GM18873 (cell line): ENCODE measurements around the gene LMCD1.
"Not testable (repeated sequence)": the region's sequence is repeated elsewhere in the genome, so short reads cannot be mapped to it uniquely, and the experiment has no call there.

Experiments used
- ATAC-seq: cut with Tn5 transposase; IDR thresholded peaks from one replicate; pipeline ENCODE4 v1.9.1; 2021; ENCODE audit warnings: mild to moderate bottlenecking, moderate library complexity, moderate number of reproducible peaks; ENCODE audit not compliant: unreplicated experiment, low FRiP score

The LMCD1 gene

DNA sequence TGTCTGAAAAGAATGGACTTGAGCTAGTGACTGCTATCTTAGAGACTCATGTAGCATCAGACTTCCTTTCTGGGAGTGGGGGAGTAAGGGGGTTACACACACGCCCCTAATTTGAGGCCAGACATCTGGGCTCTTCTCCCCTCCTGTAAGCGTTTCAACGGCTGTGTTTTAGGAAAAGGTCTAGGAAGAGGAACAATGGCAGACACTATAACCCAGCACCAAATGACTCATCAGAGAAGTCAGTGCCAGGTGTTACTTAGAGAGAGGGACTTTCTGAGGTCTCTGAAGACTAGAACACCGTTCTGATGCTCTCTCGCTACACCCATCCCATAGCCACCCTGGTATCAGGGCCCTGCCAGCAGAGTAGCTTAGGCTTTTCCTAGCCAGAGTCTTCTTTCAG lies 77.5 kb downstream of the LMCD1 start:
- peak; percentile 100 for ATAC-seq

- no peak for ATAC-seq
These were observed 78.3 kb downstream of the LMCD1 start for GRCh38 chr3:8579943-8580342.

DNA sequence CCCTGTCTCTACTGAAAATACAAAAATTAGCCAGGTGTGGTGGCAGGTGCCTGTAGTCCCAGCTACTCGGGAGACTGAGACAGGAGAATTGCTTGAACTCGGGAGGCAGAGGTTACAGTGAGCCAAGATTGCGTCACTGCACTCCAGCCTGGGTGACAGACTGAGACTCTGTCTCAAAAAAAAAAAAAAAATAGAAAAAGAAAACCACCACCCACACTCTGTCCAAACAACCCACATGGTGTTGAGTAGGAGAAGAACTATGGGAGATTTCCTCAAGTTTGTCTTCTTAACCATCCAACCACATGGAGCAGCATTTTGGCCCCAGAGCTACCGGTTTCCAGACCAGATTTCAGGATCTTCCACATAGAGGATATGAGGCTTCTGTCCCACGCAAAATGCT lies 78.8 kb downstream of the LMCD1 start:
- ATAC-seq, result not testable (repeated sequence)

DNA sequence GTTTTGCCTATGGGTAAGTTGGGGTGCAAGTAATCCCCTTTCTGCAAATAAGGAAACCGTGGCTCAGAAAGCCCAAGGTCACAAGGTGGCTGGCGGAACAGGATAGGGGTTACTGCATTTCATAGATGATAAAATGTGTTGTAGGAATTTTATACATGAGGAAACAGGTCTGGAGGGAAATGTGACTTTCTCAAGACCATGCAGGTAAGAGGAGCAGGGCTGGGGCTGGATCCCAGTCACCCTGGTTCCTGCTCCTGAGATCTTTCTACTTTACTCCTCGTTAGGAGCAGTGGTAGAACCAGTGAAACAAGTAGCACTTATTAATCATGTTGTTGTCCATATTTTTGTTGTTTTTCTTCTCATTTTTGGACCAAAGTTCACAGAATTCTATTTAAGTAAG lies 79.8 kb downstream of the LMCD1 start:
- no peak for ATAC-seq

- ATAC-seq, result no peak
These were observed 80.3 kb downstream of the LMCD1 start for GRCh38 chr3:8581806-8582445.

DNA sequence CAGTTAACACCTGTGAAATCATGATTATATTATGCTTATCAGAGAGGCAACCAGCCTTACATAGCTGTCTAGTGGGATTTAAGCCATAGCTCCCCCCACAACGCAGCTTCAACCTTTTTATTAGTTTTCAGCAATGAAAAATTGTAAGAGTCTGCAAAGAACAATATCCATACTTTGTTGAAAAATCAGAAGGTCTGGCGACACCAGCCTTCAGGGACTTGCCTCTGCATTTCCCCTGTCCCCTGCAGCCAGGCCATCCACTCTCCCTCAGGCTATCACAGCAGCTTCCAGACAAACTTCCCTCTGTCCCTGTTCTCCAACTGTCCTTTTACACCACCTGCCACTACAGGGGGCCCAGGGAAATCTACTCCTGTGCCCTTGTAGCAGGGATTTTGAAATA lies 83.0 kb downstream of the LMCD1 start:
- ATAC-seq, result no peak

GRCh38 chr3:8589880-8590556 lies 88.4 kb downstream of the LMCD1 start:
- ATAC-seq, result no peak

- no peak for ATAC-seq
These were observed 91.6 kb downstream of the LMCD1 start for GRCh38 chr3:8593021-8593827.

DNA sequence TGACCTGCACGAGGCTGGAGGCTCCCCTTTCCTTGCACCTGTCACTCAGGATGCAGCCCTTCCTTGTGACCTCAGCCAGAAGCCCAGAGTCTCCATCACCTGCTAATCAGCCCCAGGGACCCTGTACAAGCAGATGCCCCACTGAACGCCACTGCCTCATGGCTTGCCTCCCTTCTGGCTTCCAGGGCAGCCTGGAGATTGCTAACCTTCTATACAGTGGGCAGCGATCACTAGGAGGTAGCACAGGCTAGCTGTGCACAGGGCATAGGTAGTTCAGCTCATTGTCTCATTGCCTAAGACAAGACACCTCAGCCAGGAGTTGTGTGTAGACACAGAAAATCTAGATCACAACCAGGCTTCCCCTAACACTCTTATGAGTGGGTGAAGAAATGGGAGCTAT lies 93.6 kb downstream of the LMCD1 start:
- no peak for ATAC-seq

DNA sequence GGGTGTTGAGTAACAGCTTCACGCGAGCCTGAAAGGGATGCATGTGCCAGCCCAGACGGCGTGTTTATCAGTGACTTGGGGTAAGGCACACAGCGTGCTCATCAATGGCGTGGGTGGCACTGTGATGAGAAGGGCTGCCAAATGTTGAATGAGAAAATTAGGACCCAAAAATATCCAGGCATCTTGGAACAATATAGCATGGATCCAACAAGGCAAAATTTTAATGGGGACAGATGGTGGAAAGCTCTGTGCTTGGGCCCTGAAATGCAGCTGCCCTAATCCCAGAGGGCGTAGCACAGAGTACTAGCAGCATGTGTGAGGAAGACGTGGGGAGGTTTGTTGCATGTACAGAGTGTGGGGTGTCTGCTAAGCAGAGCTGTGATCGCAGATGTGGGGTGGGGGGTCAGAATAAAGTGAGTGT lies 94.1 kb downstream of the LMCD1 start:
- no peak for ATAC-seq

DNA sequence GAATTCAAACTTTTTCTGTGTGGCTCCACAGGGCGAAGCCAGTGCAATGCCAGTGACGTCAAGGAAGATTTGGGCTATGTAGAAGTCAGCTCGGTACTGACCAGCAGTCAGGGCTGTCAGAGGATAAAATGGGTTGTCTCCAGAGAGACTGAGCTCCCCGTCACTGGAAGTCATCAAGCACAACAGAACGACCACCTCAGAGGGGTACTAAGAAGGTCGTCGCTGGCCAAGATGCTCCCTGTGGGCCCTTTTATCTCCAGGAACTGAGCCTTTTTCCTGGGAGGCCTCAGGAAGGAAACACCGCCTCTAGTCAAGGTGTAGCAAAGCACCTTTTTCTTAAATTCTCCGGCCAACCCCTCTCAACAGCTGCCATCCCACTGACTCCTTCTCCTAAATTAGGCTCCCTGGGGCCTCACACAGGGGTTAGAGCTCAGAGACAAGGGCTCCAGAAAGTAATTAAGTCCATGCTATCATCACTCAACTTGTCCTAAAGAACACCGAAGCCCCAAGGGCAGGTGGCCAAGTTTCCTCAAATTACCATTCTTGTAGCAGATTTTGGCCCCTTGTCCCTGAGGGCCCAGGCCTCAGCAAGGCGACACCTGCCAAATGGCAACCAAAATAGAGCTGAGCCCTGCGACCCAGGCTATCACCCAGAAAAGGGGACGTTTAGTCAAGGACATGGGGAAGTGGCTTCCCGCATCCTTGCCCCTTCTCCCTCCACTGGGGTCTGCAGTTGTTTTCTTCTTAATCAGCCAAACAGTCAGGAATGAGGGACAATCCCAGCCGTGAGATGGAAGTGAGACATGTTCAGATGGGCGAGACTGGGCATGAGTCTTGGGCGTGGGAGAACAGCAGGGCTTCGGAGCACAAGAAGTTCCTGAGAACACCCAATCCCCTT lies 94.9 kb downstream of the LMCD1 start:
- no peak for ATAC-seq

- no peak for ATAC-seq
These were observed 95.7 kb downstream of the LMCD1 start for GRCh38 chr3:8597219-8597853.

GRCh38 chr3:8599146-8599545 lies 97.5 kb downstream of the LMCD1 start:
- no peak for ATAC-seq

DNA sequence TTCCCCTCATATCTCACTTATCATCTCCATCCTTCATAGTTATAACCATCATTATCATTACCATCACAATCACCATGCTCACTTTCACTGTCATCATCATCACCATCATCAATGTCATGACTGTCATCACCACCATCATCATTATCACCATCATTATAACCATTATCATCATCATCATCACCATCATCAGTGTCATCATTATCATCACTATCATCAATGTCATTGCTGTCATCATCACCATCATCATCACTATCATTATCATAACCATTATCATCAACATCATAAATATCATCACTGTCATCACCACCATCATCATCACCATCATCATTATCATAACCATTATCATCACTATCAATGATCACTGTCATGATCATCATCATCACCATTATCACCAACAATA lies 98.8 kb downstream of the LMCD1 start:
- ATAC-seq, result no peak

- ATAC-seq, result no peak
These were observed 101.6 kb downstream of the LMCD1 start for GRCh38 chr3:8603115-8603710.

DNA sequence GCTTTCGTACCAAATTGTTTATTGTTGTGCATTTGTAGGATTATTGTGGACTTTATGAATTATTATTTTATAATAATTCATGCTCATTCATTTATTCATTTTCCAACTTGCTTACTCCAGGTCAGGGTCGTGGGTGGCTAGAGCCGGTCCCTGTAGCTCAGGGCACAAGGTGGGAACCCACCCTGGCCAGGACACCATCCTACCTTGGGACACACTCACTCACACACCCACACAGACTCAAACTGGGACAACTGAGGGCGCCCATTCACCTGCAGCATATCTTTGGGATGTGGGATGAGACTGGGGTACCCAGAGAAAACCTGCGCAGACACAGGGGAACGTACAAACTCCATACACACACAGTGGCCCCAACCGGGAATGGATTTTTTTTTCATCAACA lies 102.4 kb downstream of the LMCD1 start:
- ATAC-seq, result no peak

DNA sequence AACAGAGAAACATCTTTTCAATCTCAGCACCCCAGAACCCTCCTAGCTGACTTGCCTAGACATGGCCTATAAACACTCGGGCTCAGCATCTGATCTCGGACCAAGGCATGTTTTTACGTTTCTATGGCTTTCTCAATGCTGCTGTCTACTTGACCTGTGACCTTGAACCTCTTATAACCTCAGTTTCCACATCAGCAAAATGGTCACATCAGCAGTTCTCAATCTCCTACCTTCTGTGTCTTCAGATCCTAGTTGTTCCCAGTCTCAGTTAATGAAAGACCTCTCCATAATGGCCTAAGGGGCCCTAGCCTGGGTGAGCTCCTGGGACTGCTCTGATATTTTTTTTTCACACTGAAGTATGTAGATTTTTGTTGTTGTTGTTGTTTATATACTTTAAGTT lies 103.4 kb downstream of the LMCD1 start:
- ATAC-seq, result no peak

- no peak for ATAC-seq
These were observed 105.1 kb downstream of the LMCD1 start for GRCh38 chr3:8606701-8607231.

DNA sequence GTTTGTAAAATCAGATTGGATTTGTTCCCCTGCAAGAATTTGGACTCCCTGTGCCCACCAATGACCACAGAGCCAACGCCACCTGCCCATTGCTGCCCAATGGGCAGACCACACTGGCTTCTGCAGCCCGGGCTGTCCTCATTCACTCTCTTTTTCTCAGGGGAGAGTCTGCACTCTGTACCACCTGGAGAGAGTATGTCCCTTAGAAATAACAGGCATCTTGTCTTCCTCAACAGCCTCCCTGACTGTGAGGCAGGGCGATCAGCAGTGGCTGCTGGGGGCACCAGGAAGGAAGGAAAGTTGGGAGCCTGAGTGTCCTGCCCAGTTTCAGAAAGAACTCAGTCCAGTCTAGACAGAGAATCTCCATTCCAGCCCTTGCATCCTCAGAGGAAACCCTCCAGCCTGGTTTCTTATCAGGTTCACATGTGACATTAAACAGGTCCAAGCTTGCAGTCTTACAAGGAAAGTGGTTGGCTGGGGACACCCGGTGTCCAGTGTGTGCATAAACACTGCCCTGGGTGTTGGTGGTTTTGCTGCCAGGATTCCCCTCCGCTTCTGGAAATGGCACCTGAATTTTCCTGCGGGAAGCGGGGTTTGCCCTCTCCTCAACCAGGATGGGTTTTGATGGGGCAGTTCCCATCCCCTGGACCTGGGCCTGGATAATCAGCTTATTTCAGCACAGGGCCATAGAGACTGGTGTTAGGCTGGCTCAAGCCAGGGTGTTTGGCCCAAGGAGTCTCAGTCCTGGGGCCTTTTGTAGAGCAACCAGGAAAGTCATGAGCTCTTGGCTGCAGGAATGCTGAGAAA lies 105.8 kb downstream of the LMCD1 start:
- no peak for ATAC-seq
